Activated T-cell treated with anti-CD3 and anti-CD28 coated beads for 48 hours (primary cell): ENCODE data around the gene COL4A1.

Source experiments
- DNase-seq: peaks from one replicate; pipeline ENCODE4 v3.0.0-alpha.2; 2020; ENCODE audit warnings: low read depth

The COL4A1 gene

GRCh38 chr13:110306960-110307766, at the start of gene COL4A1, which contains the start of gene COL4A2:
COL4A1 (minus strand) TSS chr13:110307157; CDS start chr13:110307027, 130 bp downstream.
COL4A2 (plus strand) TSS chr13:110307284; CDS start chr13:110307904, 620 bp downstream.
- no peak for DNase-seq

DNA sequence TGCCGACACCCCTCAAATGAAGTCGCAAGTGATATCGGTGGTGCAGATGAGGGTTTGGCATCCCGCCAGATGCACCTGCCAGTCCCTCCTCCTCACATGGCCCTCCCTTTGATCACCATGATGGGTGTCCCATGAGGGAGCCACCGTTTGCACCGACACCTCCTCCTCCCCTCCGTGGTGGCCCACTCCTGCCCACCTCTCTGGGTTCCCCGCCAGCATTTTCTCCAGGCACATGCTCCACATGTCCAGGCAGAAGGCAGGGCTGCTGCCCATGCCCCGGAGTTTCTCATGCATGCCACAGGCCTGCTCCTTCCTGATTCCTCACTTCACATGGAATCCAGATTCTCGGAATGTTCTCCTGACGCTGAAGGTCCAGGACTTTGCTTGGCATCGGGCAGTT, 49.4 kb upstream of the COL4A1 start:
- DNase-seq = no peak

GRCh38 chr13:110354715-110355473, 47.9 kb upstream of the COL4A1 start:
- no peak for DNase-seq

- DNase-seq = no peak
Observed at GRCh38 chr13:110354123-110354627, 47.2 kb upstream of the COL4A1 start.

GRCh38 chr13:110353339-110353977, 46.5 kb upstream of the COL4A1 start:
- DNase-seq = no peak

GRCh38 chr13:110352735-110353134, 45.8 kb upstream of the COL4A1 start:
- no peak for DNase-seq

GRCh38 chr13:110351636-110352420, 44.9 kb upstream of the COL4A1 start:
- no peak for DNase-seq

- no peak for DNase-seq
Observed at GRCh38 chr13:110350509-110350908, 43.6 kb upstream of the COL4A1 start.

DNA sequence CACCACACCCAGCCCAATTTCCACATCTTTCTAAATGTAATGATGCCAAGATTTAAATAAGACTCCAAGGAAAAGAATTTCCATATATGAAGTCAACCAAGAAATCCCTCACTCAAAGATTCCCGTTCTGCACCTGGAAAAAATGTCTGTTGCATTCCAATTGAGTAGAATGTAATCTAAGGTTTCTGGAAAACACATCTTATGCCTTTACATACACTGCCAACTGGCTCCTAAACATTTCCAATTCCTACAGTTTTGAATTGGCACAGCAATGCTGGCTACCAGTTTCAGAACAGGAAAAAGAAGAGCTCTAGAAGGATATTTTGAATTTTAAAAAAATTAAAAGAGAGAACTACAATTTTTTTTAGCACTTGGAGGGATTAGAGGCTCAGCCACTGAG, 43.1 kb upstream of the COL4A1 start:
- no peak for DNase-seq

DNA sequence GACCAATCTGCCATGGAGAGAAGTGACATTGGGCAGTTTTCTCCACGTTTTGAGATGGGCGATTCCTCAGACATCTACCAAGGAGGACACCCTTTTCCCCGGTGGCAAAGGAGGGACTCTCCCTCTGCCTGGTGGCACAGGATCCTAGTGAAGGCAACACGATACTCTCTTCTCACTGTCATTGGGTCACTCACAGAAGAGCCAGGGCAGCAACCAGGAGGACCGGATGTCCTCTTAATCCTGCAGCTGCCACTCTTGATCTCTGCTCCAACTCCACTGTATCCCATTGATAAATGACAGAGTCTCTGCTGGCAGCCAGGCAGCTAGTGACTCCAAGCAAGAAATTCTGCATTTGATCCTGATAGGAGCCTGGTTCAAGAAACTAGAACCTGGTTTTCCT, 42.3 kb upstream of the COL4A1 start:
- no peak for DNase-seq

DNA sequence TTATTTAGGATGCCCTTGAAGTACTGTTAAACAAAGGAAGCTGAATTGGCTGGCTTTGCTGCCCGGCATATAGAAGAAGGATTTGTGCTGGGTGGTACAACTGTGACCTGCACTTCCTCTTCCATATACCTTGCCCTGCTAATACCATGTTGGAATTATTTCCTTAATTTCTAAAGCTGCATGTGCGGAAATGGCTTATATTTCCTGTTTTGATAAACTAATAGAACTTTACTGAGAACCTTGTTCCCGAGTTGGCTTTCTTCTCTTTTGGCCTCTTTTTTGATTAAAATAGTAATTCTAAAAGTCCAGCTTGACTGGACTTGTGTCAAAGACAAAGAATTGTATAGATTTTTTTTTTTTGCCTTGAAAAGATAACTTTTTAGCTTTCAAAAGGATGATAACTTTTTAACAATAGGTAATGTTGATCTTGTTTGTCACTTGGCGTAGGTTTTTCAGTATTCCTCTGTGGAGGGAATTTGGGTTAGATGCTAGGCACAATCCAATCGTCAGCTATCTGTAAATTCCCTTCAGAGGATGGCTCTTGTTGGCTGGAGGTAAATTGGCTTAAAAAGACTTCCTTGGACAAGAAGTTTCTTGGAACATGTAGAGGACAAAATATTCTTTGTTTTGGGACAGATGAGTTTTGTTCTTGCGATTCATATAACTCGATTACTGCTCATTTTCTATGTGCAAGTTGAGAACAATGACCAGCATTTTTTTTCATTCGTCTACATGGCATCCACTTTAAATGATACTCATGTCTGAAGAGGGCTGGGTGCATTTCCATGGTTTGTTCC, 41.5 kb upstream of the COL4A1 start:
- DNase-seq = no peak

GRCh38 chr13:110347535-110348308, 40.8 kb upstream of the COL4A1 start:
- no peak for DNase-seq

DNA sequence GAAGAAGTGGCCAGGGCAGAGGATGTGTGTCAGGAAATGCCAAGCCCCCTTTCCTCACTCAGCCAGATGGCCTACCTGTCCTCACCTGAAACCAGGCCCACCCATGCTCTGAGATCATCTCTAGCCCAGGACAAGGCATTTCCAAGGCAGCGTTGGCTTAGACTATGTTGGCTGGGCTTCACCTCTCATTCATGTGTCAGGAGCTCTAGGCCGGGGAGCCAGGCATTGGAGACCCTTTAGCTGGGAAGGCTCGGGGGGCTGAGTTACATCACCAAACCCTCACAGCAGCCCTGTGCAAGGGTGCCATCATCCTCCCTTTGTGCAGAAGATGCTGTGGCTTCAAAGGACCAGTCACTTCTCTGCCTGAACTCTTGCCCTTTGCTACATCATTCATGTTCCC, 40.1 kb upstream of the COL4A1 start:
- DNase-seq = no peak

DNA sequence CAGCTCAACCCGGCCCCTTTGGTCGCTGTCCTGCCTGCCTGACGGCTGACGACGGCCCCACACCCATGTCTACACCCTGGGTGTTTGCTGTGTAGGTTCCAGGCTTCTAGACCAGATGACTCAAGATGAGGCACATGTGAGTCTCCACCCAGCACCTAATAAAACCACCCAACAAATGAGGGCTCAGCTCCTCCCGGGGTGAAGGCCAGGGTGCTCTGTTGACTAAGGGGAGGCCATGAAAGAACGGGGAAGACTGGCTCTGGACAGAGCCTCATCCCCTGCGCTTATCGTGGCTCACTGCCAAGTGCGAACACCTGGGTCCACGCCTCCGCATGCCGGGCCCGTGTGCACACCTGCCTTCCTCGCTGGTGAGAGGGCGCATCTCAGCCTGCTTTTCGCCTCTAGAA, 39.7 kb upstream of the COL4A1 start:
- DNase-seq = no peak

DNA sequence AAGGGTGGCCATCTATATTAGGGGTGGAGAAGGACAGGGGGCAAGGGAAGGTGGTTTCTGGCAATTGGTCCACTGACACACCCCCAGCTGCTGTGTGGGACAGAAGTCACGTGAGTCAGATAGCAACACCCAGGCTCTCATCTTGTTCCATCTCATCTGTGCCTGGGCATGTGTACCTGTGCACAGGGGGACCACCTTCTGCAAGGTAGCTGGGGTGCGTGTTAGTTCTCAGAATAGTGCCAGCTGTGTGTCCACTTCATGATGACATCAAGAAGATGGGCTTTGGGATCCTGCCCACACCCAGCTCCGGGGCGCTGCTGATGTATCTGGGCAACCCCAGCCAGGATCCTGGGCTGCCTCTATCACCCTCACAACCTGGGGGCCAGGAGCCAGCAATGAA, 38.7 kb upstream of the COL4A1 start:
- no peak for DNase-seq

DNA sequence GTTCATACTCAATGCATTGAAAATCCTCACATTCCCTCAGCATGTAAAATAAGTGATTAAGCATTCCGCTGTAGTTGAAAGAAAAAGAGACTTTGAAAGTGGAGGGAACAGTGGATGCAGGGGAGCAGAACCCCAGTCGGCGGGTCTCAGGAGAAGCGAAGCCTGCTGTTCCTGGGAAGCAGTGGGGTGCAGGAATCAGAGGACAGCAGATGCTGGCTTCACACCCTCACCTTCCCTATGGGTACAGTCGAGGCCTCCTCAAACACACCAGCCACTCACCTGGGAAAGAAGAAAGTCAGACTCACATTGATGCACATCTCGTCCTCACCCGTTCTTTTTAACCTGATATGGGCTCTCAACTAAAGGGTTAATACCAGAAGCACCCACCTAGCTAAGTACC, 38.3 kb upstream of the COL4A1 start:
- DNase-seq = no peak

DNA sequence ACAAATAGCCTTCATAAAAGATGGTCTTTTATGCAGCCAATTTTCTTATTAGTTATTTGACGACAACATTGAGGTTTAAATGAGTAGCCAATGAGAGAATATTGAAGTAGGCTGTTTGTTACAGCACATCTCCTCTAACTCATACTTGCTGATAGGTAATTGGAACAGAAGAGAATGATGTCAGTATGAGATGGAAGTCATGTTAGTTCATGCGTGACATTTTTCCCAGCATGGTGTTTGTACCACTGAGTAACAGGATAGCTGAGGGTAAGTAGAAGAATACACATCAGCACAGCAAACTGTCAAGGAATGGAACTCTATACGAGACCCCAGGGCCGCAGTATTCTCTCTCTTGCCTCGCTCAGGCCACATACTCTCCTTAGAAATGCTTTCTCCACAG, 37.4 kb upstream of the COL4A1 start:
- DNase-seq = no peak

DNA sequence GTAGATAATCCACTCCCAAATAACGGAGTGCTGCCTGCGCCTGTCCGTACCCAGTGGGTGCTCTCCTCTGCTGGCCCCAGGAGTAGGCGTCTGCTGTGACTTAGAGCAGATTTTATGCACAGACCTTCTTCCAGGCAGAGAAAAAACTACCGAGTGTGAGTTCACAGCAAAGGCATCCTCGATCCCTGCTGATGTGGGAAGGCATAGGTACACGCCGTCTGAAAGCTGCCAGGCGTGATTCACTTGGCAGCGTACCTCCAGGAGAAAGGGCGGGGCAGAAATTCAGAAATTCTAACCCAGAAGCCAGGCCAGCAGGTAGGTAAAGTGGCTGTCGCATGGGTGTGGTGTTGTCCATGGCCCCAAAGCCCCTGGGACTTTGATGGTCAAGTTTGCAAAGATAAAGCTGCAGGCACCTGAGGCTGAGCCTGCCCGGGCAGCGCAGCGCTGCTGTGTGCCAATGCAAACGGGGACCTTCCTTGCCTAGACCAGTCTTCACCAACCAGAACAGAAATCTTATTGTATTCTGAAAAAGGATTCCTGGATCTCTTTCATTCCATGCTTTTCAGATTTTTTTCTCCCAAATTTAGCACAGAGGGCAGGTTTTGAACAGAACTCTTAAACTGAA, 36.4 kb upstream of the COL4A1 start:
- no peak for DNase-seq

DNA sequence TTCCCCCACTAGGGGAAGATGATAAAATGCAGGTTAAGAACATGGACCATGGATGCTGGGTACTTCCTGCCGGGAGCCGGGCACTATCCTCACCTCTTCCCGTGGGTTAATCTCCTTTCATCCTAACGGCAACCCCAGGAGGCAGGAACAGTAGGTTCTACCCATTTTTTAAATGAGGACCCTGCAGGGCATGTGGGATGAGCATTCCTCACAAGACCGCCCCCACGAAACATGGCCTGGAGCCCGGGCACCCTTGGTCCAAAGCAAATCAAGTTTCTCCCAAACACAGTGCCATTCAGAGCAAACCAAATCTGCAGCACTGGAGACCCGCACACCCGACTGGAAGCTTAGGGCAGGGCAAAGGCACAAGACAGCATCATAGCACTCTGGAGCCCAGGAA, 35.5 kb upstream of the COL4A1 start:
- DNase-seq = no peak
